Right kidney (tissue), 1 donor: ENCODE measurements around the gene DAPK3.
A peak's percentile ranks its signal among the peaks of the same experiment; 100 is the strongest.
"Not testable (repeated sequence)": the region's sequence is repeated elsewhere in the genome, so short reads cannot be mapped to it uniquely, and the experiment has no call there.

ENCODE experiments used
- DNase-seq: peaks from one replicate; pipeline ENCODE4 v3.0.0-alpha.2; 2016

DAPK3 gene

GRCh38 chr19:3958836-3959765 is 11.8 kb downstream of the DAPK3 start:
- DNase-seq: no peak

GRCh38 chr19:3955688-3956087 is 15.2 kb downstream of the DAPK3 start:
- no peak for DNase-seq

- DNase-seq: not testable (repeated sequence)
Observed at GRCh38 chr19:3955276-3955675, 15.6 kb downstream of the DAPK3 start.

- no peak for DNase-seq
Observed at GRCh38 chr19:3954107-3954506, 16.8 kb downstream of the DAPK3 start.

- not testable (repeated sequence) for DNase-seq
Observed at GRCh38 chr19:3952755-3953276, 18.1 kb downstream of the DAPK3 start.

GRCh38 chr19:3950871-3951861 is 19.7 kb downstream of the DAPK3 start:
- DNase-seq: peak; percentile 39

- DNase-seq: no peak
Observed at GRCh38 chr19:3949997-3950859, 20.7 kb downstream of the DAPK3 start.

- no peak for DNase-seq
Observed at GRCh38 chr19:3949294-3949693, 21.6 kb downstream of the DAPK3 start.

GRCh38 chr19:3947316-3947933 is 23.5 kb downstream of the DAPK3 start:
- DNase-seq: not testable (repeated sequence)

GRCh38 chr19:3945838-3946237 is 25.1 kb downstream of the DAPK3 start:
- no peak for DNase-seq

GRCh38 chr19:3944018-3944721 is 26.7 kb downstream of the DAPK3 start:
- DNase-seq: no peak

- no peak for DNase-seq
Observed at GRCh38 chr19:3942790-3943409, 28.0 kb downstream of the DAPK3 start.

GRCh38 chr19:3938300-3938950 is 32.5 kb downstream of the DAPK3 start:
- DNase-seq: not testable (repeated sequence)

GRCh38 chr19:3936506-3937442 is 34.1 kb downstream of the DAPK3 start:
- no peak for DNase-seq

- DNase-seq: no peak
Observed at GRCh38 chr19:3932931-3933810, 37.7 kb downstream of the DAPK3 start, which contains the start of gene NMRK2. Gene NMRK2 (plus strand): TSS chr19:3933069. CDS start chr19:3933672, 603 bp downstream.

- DNase-seq: no peak
Observed at GRCh38 chr19:3931041-3931440, 39.9 kb downstream of the DAPK3 start.

- no peak for DNase-seq
Observed at GRCh38 chr19:3923912-3924311, 47.0 kb downstream of the DAPK3 start.
